ENCODE measurements around the gene STX8.

The STX8 gene

DNA sequence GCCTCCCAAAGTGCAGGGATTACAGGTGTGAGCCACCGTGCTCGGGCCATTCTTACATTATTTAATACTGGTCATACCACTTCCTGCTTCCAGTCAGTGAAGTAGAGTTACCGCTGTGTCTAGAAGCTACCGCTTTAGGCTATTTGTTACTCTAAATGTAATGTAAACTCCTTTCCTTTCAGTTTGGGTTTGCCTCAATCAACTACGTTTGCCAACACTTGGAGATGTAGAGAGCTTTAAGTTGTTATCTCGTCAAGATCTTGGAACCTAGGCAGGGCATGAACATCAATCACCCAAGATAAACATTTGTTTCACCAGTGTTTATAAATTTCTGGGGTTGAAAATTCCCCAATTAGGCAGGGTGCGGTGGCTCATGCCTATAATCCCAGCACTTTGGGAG, 275.9 kb downstream of the STX8 start:
- H3K9me3 ChIP-seq (ENCODE audit: insufficient read depth, low read depth, low read length) = no peaks in the 10 kb centered on the region
- H4K8ac ChIP-seq (ENCODE audit: low read depth, low read length) = no peak overlapping the region
- H3K27me3 ChIP-seq (ENCODE audit: insufficient read depth, low read length) = no peaks in the 10 kb centered on the region
- H2BK120ac ChIP-seq (ENCODE audit: insufficient read depth, low read length, poor library complexity) = no peak overlapping the region
- no peak overlapping the region for H3K4ac ChIP-seq (ENCODE audit: low read depth, low read length)
- no peaks in the 10 kb centered on the region for H3K36me3 ChIP-seq (ENCODE audit: control insufficient read depth in 1 of 2, insufficient read depth in 2 of 2, low read length in 2 of 2)
- H3K4me2 ChIP-seq (ENCODE audit: low read length) = no peak overlapping the region
- H3K23ac ChIP-seq (ENCODE audit: low read length) = no peak overlapping the region
- DNase-seq = peak; percentile 40 to 85
- no peak overlapping the region for H2BK5ac ChIP-seq (ENCODE audit: low read depth, low read length, poor library complexity)
- H3K79me2 ChIP-seq (ENCODE audit: control insufficient read depth, insufficient read depth, low read length, poor library complexity) = no peaks in the 10 kb centered on the region
- no peak overlapping the region for H2AK5ac ChIP-seq (ENCODE audit: low read length)
- peaks cover 3% of the 10 kb centered on the region for H3K79me1 ChIP-seq (ENCODE audit: low read length)
- no peak overlapping the region for H4K91ac ChIP-seq (ENCODE audit: low read depth, low read length)
- peaks cover 3% of the 10 kb centered on the region in 2 experiments for H3K4me1 ChIP-seq (ENCODE audit: control insufficient read depth in 1 of 2, insufficient read depth in 2 of 2, low read length in 2 of 2)
- no peak overlapping the region for H2AFZ ChIP-seq (ENCODE audit: insufficient read depth, low read length, poor library complexity)
- H3K9ac ChIP-seq (ENCODE audit: low read length) = no peak overlapping the region
- H3K4me3 ChIP-seq (ENCODE audit: low read depth, low read length) = no peak overlapping the region
- no peak overlapping the region for H4K12ac ChIP-seq (ENCODE audit: low read depth, low read length)
- no CpG with 5 or more reads among the region's 7 CpGs for WGBS (ENCODE audit: extremely low coverage, insufficient coverage, insufficient read length)
- no peak overlapping the region for H3K18ac ChIP-seq (ENCODE audit: low read length)
- H2BK12ac ChIP-seq (ENCODE audit: low read length) = no peak overlapping the region
- no peak overlapping the region for H3K27ac ChIP-seq (ENCODE audit: low read depth, low read length)
- no peak overlapping the region for H3K14ac ChIP-seq (ENCODE audit: low read length)

DNA sequence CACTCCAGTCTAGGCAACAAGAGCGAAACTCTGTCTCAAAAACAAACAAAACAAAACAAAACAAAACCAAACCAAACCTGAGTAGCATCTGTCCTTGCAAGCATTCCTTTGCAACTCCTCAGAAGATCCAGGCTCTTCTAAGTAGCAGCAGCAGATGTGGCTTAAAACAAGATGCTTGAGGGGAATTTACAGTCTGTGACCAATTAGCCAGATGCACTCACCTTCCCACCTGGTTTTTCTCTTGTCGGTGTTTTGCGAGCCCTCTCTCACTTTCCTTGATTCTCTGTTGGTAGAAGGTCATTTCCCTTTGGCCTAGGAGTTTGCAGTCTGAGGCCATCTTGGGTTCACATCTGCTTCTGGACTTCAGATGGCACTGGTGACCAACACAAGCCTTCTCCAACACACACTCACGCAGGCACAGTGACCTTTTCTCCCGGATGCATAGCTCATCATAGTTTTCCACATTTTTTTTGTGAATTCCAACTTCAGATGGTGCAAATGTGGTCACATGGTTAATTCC, 276.8 kb downstream of the STX8 start:
- no peak overlapping the region for H2BK12ac ChIP-seq (ENCODE audit: low read length)
- no peak overlapping the region for H3K9ac ChIP-seq (ENCODE audit: low read length)
- no peak overlapping the region for H2AK5ac ChIP-seq (ENCODE audit: low read length)
- H4K8ac ChIP-seq (ENCODE audit: low read depth, low read length) = no peak overlapping the region
- H3K4ac ChIP-seq (ENCODE audit: low read depth, low read length) = no peak overlapping the region
- H2BK5ac ChIP-seq (ENCODE audit: low read depth, low read length, poor library complexity) = no peak overlapping the region
- no peak overlapping the region for H3K23ac ChIP-seq (ENCODE audit: low read length)
- H2AFZ ChIP-seq (ENCODE audit: insufficient read depth, low read length, poor library complexity) = no peak overlapping the region
- H3K9me3 ChIP-seq (ENCODE audit: insufficient read depth, low read depth, low read length) = no peaks in the 10 kb centered on the region
- no peak overlapping the region for H3K18ac ChIP-seq (ENCODE audit: low read length)
- no peak overlapping the region for H2BK120ac ChIP-seq (ENCODE audit: insufficient read depth, low read length, poor library complexity)
- peaks cover 3% of the 10 kb centered on the region in 2 experiments for H3K4me1 ChIP-seq (ENCODE audit: control insufficient read depth in 1 of 2, insufficient read depth in 2 of 2, low read length in 2 of 2)
- H4K91ac ChIP-seq (ENCODE audit: low read depth, low read length) = no peak overlapping the region
- H3K79me1 ChIP-seq (ENCODE audit: low read length) = peaks cover 3% of the 10 kb centered on the region
- H3K79me2 ChIP-seq (ENCODE audit: control insufficient read depth, insufficient read depth, low read length, poor library complexity) = no peaks in the 10 kb centered on the region
- no peak overlapping the region for H3K14ac ChIP-seq (ENCODE audit: low read length)
- no CpG with 5 or more reads among the region's 5 CpGs for WGBS (ENCODE audit: extremely low coverage, insufficient coverage, insufficient read length)
- H4K12ac ChIP-seq (ENCODE audit: low read depth, low read length) = no peak overlapping the region
- peak; percentile 80 to 93 for DNase-seq
- H3K27me3 ChIP-seq (ENCODE audit: insufficient read depth, low read length) = no peaks in the 10 kb centered on the region
- H3K27ac ChIP-seq (ENCODE audit: low read depth, low read length) = peak overlapping the region; percentile 9
- H3K4me2 ChIP-seq (ENCODE audit: low read length) = no peak overlapping the region
- no peak overlapping the region for H3K4me3 ChIP-seq (ENCODE audit: low read depth, low read length)
- no peaks in the 10 kb centered on the region for H3K36me3 ChIP-seq (ENCODE audit: control insufficient read depth in 1 of 2, insufficient read depth in 2 of 2, low read length in 2 of 2)

DNA sequence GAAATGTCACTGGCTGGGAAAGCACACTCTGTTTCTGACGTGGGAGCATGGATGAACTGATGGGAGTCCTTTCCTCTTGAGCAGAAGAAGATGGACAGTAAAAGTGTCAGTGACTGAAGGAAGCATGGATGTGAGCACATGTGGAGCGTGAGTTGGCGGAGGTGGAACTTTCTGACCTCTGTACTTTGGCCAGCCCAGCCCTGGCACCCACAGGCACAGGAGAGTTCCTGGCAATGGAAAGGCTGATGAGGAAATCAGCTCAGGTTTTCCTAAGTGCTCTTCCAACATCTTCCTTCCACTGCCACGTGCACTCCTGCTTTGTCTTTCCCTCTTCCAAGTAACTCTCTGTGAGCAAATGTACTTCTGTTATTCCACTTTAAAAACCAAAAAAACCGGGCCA, 277.5 kb downstream of the STX8 start:
- no peaks in the 10 kb centered on the region for H3K36me3 ChIP-seq (ENCODE audit: control insufficient read depth in 1 of 2, insufficient read depth in 2 of 2, low read length in 2 of 2)
- H2BK12ac ChIP-seq (ENCODE audit: low read length) = no peak overlapping the region
- no peak overlapping the region for H3K4ac ChIP-seq (ENCODE audit: low read depth, low read length)
- peaks cover 3% of the 10 kb centered on the region in 2 experiments for H3K4me1 ChIP-seq (ENCODE audit: control insufficient read depth in 1 of 2, insufficient read depth in 2 of 2, low read length in 2 of 2)
- H3K14ac ChIP-seq (ENCODE audit: low read length) = no peak overlapping the region
- H2AK5ac ChIP-seq (ENCODE audit: low read length) = no peak overlapping the region
- H3K4me2 ChIP-seq (ENCODE audit: low read length) = no peak overlapping the region
- peak overlapping the region; percentile 47 for H3K4me3 ChIP-seq (ENCODE audit: low read depth, low read length)
- H3K9ac ChIP-seq (ENCODE audit: low read length) = no peak overlapping the region
- no peak overlapping the region for H3K23ac ChIP-seq (ENCODE audit: low read length)
- H4K8ac ChIP-seq (ENCODE audit: low read depth, low read length) = no peak overlapping the region
- peak in 1 of 2 donors; percentile 47 for DNase-seq
- H3K79me2 ChIP-seq (ENCODE audit: control insufficient read depth, insufficient read depth, low read length, poor library complexity) = no peaks in the 10 kb centered on the region
- peaks cover 3% of the 10 kb centered on the region for H3K79me1 ChIP-seq (ENCODE audit: low read length)
- no CpG with 5 or more reads among the region's 5 CpGs for WGBS (ENCODE audit: extremely low coverage, insufficient coverage, insufficient read length)
- H4K12ac ChIP-seq (ENCODE audit: low read depth, low read length) = no peak overlapping the region
- no peak overlapping the region for H4K91ac ChIP-seq (ENCODE audit: low read depth, low read length)
- H2AFZ ChIP-seq (ENCODE audit: insufficient read depth, low read length, poor library complexity) = no peak overlapping the region
- no peak overlapping the region for H2BK5ac ChIP-seq (ENCODE audit: low read depth, low read length, poor library complexity)
- no peaks in the 10 kb centered on the region for H3K27me3 ChIP-seq (ENCODE audit: insufficient read depth, low read length)
- no peak overlapping the region for H2BK120ac ChIP-seq (ENCODE audit: insufficient read depth, low read length, poor library complexity)
- H3K18ac ChIP-seq (ENCODE audit: low read length) = no peak overlapping the region
- H3K9me3 ChIP-seq (ENCODE audit: insufficient read depth, low read depth, low read length) = no peaks in the 10 kb centered on the region
- H3K27ac ChIP-seq (ENCODE audit: low read depth, low read length) = no peak overlapping the region

DNA sequence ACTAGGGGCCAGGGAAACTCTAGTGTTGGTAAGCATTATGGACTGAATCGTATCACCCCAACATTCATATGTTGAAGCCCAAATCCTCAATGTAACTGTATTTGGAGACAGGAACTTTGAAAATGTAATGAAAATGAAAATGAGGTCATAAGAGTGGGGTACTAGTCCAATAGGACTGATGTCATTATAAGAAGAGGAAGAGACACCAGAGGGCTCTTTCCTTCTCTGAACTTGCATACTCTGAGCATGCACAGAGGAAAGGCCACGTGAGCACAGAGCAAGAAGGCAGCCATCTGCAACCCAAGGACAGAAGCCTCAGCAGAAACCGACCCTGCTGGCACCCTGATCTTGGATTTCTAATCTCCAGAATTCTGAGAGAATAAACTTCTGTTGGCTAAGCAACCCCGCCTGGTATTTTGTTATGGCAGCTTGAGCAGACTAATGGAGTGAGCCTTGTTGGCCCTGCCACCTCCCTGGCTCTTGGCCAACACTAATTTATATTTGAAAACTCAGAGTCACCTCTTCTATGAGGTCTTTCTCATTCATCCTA, 280.9 kb downstream of the STX8 start:
- Histone ChIP-seq H3K79me2 (ENCODE audit: control insufficient read depth, insufficient read depth, low read length, poor library complexity) (no peaks in the 10 kb centered on the region), H3K4me3 (ENCODE audit: low read depth, low read length) (no peak overlapping the region), H3K9me3 (ENCODE audit: insufficient read depth, low read depth, low read length) (no peaks in the 10 kb centered on the region), H4K12ac (ENCODE audit: low read depth, low read length) (no peak overlapping the region), H2BK5ac (ENCODE audit: low read depth, low read length, poor library complexity) (no peak overlapping the region), H3K79me1 (ENCODE audit: low read length) (peaks cover 3% of the 10 kb centered on the region), H2BK120ac (ENCODE audit: insufficient read depth, low read length, poor library complexity) (no peak overlapping the region), H3K27me3 (ENCODE audit: insufficient read depth, low read length) (no peaks in the 10 kb centered on the region), H2AFZ (ENCODE audit: insufficient read depth, low read length, poor library complexity) (no peak overlapping the region), H3K4ac (ENCODE audit: low read depth, low read length) (no peak overlapping the region), H3K18ac (ENCODE audit: low read length) (no peak overlapping the region), H4K8ac (ENCODE audit: low read depth, low read length) (no peak overlapping the region), H4K91ac (ENCODE audit: low read depth, low read length) (no peak overlapping the region), H3K23ac (ENCODE audit: low read length) (no peak overlapping the region), H3K36me3 (ENCODE audit: control insufficient read depth in 1 of 2, insufficient read depth in 2 of 2, low read length in 2 of 2) (no peaks in the 10 kb centered on the region), H3K9ac (ENCODE audit: low read length) (no peak overlapping the region), H3K27ac (ENCODE audit: low read depth, low read length) (no peak overlapping the region), H2BK12ac (ENCODE audit: low read length) (no peak overlapping the region), H2AK5ac (ENCODE audit: low read length) (no peak overlapping the region), H3K4me1 (ENCODE audit: control insufficient read depth in 1 of 2, insufficient read depth in 2 of 2, low read length in 2 of 2) (peaks cover 3% of the 10 kb centered on the region in 2 experiments), H3K4me2 (ENCODE audit: low read length) (no peak overlapping the region), H3K14ac (ENCODE audit: low read length) (no peak overlapping the region)
- peak; percentile 98 for DNase-seq
- no CpG with 5 or more reads among the region's 4 CpGs for WGBS (ENCODE audit: extremely low coverage, insufficient coverage, insufficient read length)
